Esophagus muscularis mucosa (tissue), 4 donors: ENCODE results near the gene FBXO21. TPM values are rescaled to one million over a fixed set of nuclear protein-coding genes. Genes with fewer than 3 reads are reported as not detected.

ENCODE experiments used
- DNase-seq: peaks from one replicate; pipeline ENCODE4 v3.0.0-alpha.2; 2017; ENCODE audit errors: extremely low spot score
- H3K27ac ChIP-seq, 4 donors: fragments of 200-600 bp; sonication (generic); replicated peaks in 1 of 4; 1 replicate in 3 of 4; 2 replicates in 1 of 4; pipeline ENCODE4 v1.5.1; 2016 to 2019; ENCODE audit warnings: mild to moderate bottlenecking in 1 of 4
- H3K27me3 ChIP-seq, 4 donors: fragments of 200-600 bp; sonication (generic); one replicate each; pipeline versions ENCODE4 v1.5.1 to v1.6.0; 2016 to 2019
- H3K36me3 ChIP-seq, 4 donors: fragments of 200-600 bp; sonication (generic); one replicate each; pipeline ENCODE4 v1.5.1; 2016 to 2019
- H3K4me1 ChIP-seq, 4 donors: fragments of 200-600 bp; sonication (generic); one replicate each; pipeline ENCODE4 v1.5.1; 2016 to 2019
- H3K4me3 ChIP-seq, 4 donors: fragments of 200-600 bp; sonication (generic); 1 replicate in 2 of 4; 2 replicates in 2 of 4; pipeline ENCODE4 v1.5.1; 2016 to 2019; ENCODE audit warnings: mild to moderate bottlenecking in 4 of 4, moderate library complexity in 1 of 4
- H3K9me3 ChIP-seq, 4 donors: fragments of 200-600 bp; sonication (generic); 1 replicate in 3 of 4; 2 replicates in 1 of 4; pipeline ENCODE4 v1.5.1; 2016 to 2019
- EP300 ChIP-seq: sonication (generic); formaldehyde crosslinking; IDR thresholded peaks from one replicate; pipeline ENCODE4 v1.6.1; 2017; ENCODE audit warnings: antibody characterized with exemption
- POLR2A ChIP-seq: fragments of 450-650 bp; IDR thresholded peaks from one replicate; pipeline ENCODE4 v1.6.1; 2017; ENCODE audit warnings: antibody characterized with exemption, moderate library complexity, mild to moderate bottlenecking, low read depth
- POLR2AphosphoS5 ChIP-seq, 2 donors: sonication (generic); formaldehyde crosslinking; IDR thresholded peaks; one replicate each; pipeline ENCODE4 v1.6.1; 2017; ENCODE audit warnings: antibody characterized with exemption in 2 of 2
- WGBS: methylation state at CpG from one replicate; pipeline ENCODE4 v1.1.5; 2018; 5-methylcytosine and 5-hydroxymethylcytosine counted together
- intact Hi-C: fragments of 100-400 bp; cut with DNase I; formaldehyde crosslinking; loops from one replicate; pipeline ENCODE4 v1.15.1; 2023
- total RNA-seq, 4 donors: library from RNA; depleted of rRNA; stranded (reverse); fragments of >200 nt; gene quantifications; one replicate each; pipeline versions ENCODE4 v1.1.0 to v1.2.1, GENCODE V29; 2016
- TF ChIP-seq, protein P1 (sequence below), 3 experiments: fragments of 200-600 bp in 2 of 3; fragments of 450-650 bp in 1 of 3; sonication (generic) in 2 of 3; IDR thresholded peaks; one replicate each; pipeline ENCODE4 v1.5.1; 2017 to 2019; ENCODE audit warnings: antibody characterized with exemption in 3 of 3, mild to moderate bottlenecking in 2 of 3, moderate library complexity in 1 of 3

Gene FBXO21
- total RNA-seq, 4 donors from 2014 or later: 40.7 to 92.5 (median 70.2) TPM

DNA sequence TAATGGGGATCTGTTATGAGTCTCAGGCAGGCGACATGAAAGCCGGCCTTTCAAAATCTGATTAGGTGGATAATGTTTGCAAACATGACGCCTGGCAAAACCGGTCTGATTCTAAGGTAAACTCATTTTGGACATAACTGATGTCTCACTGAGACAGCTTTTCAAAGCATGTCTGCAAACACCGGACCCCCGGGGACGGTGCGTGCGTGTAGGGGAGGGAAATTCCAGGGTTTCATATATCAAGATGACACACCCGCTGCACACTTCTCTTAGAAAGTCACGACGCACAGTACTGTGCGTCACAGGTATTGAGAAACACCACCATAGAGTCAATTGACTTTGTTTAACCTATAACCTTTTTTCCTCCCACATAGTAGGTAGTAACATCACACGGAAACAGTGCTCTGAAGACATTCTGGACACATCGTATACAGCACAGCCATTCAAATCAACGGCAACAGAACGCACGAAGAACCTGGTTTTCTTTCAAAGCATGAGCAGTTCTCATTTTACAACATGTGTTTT lies 47.2 kb downstream of the FBXO21 start:
- Histone ChIP-seq H3K9me3 (no peaks in the 10 kb centered on the region), H3K36me3 (peaks cover 14 to 46% (median 30%) of the 10 kb centered on the region in 4 donors), H3K4me1 (peaks cover 8 to 16% (median 11%) of the 10 kb centered on the region in 4 donors), H3K27me3 (no peaks in the 10 kb centered on the region), H3K4me3 (no peak overlapping the region), H3K27ac (no peak overlapping the region)
- TF ChIP-seq POLR2AphosphoS5 (IDR thresholded peaks at IDR 0.05) (no peak), EP300 (no peak), POLR2A (no peak)
- TF ChIP-seq, protein P1, sequence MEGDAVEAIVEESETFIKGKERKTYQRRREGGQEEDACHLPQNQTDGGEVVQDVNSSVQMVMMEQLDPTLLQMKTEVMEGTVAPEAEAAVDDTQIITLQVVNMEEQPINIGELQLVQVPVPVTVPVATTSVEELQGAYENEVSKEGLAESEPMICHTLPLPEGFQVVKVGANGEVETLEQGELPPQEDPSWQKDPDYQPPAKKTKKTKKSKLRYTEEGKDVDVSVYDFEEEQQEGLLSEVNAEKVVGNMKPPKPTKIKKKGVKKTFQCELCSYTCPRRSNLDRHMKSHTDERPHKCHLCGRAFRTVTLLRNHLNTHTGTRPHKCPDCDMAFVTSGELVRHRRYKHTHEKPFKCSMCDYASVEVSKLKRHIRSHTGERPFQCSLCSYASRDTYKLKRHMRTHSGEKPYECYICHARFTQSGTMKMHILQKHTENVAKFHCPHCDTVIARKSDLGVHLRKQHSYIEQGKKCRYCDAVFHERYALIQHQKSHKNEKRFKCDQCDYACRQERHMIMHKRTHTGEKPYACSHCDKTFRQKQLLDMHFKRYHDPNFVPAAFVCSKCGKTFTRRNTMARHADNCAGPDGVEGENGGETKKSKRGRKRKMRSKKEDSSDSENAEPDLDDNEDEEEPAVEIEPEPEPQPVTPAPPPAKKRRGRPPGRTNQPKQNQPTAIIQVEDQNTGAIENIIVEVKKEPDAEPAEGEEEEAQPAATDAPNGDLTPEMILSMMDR (IDR thresholded peaks at IDR 0.05): no peak
- no peak for DNase-seq
- intact Hi-C loops: no loop called here
- WGBS: 82% methylated on average over 18 of the region's 18 CpGs

DNA sequence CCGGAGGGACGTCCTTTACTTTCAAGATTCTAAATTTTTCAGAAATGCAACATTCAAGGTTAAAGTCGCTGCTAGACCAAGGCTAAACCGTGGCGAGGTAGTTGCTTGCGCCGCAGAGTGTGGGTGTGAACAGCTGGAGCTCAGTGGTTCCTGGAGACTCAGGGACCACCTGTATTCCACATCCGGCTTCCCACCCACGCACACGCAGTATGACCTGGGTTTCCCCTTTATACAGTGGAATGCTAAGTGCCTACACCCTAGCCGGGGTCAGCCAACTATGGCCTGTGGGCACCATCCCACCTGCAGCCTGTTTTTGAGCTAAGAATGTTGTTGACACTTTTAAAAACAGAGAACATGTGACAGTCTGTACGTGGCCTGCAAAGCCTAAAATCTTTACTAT lies 48.2 kb downstream of the FBXO21 start:
- H3K27ac ChIP-seq: no peak overlapping the region
- H3K27me3 ChIP-seq: no peaks in the 10 kb centered on the region
- H3K4me1 ChIP-seq: peaks cover 8 to 16% (median 11%) of the 10 kb centered on the region in 4 donors
- 91% methylated on average over 12 of the region's 12 CpGs for WGBS
- H3K36me3 ChIP-seq: peaks cover 14 to 41% (median 25%) of the 10 kb centered on the region in 4 donors
- DNase-seq: no peak
- H3K9me3 ChIP-seq: no peaks in the 10 kb centered on the region
- H3K4me3 ChIP-seq: no peak overlapping the region
- intact Hi-C loops: no loop called here
- TF ChIP-seq POLR2A: no peak
- no peak for TF ChIP-seq POLR2AphosphoS5 (IDR thresholded peaks at IDR 0.05)
- TF ChIP-seq, protein P1 (IDR thresholded peaks at IDR 0.05): no peak
- TF ChIP-seq EP300: no peak

DNA sequence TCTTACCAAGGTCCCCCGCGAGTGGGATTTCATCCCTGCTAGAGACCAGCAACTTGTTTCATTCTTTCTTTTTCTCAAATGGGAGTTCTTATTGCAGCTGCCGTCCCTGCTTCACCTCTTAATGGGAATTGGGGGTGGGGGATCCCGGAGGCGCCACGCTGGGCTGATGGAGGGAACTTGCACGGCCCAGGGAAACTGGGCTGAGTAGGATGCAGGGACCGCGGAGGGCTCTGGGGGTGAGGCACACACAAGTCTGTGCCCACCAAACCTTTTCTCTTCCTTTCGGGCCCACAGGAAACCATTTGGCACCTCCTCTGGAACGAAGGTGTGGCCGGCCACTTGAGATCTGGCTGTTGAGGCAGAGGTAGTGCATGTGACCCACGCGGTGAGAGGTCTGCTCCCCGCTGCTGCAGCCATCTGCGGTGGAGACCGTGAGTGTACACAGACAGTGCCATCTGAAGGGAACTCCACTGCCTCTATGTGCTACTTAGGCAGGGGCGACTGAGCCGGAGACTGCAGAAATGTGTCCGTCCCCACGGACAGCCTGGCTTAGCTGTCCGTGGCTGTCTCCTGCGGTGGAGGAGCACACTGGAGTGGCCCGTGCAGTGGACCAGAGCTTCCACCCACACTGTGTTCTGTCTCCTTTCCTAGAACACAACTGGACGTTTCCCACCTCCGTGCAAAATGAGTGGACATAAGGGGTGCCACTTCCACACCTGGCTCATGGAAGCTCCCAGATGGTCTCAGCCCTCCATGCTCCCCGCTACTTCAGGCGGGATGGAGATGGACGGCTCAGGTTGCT lies 49.0 kb downstream of the FBXO21 start:
- no peak overlapping the region for H3K27ac ChIP-seq
- intact Hi-C loops: no loop called here
- peaks cover 14 to 36% (median 22%) of the 10 kb centered on the region in 4 donors for H3K36me3 ChIP-seq
- WGBS: 81% methylated on average over 24 of the region's 29 CpGs
- TF ChIP-seq POLR2A (no peak), EP300 (no peak), POLR2AphosphoS5 (IDR thresholded peaks at IDR 0.05) (no peak)
- TF ChIP-seq, protein P1 (IDR thresholded peaks at IDR 0.05): no peak
- no peaks in the 10 kb centered on the region for H3K9me3 ChIP-seq
- DNase-seq: no peak
- peaks cover 8 to 16% (median 11%) of the 10 kb centered on the region in 4 donors for H3K4me1 ChIP-seq
- H3K27me3 ChIP-seq: no peaks in the 10 kb centered on the region
- H3K4me3 ChIP-seq: no peak overlapping the region

DNA sequence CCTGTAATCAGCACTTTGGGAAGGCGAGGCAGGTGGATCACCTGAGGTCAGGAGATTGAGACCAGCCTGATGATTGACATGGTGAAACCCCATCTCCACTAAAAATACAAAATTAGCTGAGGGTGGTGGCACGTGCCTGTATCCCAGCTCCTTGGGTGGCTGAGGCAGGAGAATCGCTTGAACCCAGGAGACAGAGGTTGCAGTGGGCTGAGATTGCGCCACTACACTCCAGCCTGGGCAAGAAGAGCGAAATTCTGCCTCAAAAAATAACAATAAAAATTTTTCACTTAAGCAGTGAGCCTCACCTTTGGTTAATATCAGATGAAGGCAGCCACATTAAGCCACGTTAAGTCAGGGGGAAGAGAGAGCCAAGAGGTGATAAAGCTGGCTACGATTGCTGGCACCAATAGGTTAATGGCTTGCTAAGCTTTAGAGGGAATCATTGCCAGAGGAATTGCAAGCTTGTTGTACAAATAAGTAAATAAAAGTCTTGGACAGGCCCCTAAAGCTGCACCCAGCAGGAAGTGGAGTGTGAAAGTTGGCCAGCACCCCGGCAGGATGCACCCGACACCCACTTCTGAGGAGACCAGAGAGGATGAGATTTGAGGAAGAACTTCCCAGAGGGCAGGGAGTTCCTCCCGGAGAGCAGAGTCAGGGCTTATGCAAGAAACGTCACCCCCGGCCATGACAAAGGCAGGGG lies 49.7 kb downstream of the FBXO21 start:
- intact Hi-C loops: no loop called here
- 56% methylated on average over 12 of the region's 12 CpGs for WGBS
- no peak for TF ChIP-seq POLR2A
- no peak for TF ChIP-seq EP300
- TF ChIP-seq, protein P1 (IDR thresholded peaks at IDR 0.05): no peak
- TF ChIP-seq POLR2AphosphoS5 (IDR thresholded peaks at IDR 0.05): no peak
- Histone ChIP-seq H3K27ac (no peak overlapping the region), H3K27me3 (no peaks in the 10 kb centered on the region), H3K9me3 (no peaks in the 10 kb centered on the region), H3K4me3 (no peak overlapping the region), H3K36me3 (peaks cover 6 to 28% (median 14%) of the 10 kb centered on the region in 4 donors), H3K4me1 (peaks cover 8 to 16% (median 11%) of the 10 kb centered on the region in 4 donors)
- no peak for DNase-seq
